Activated CD4-positive, alpha-beta T cell treated with anti-CD3 and anti-CD28 coated beads, Interleukin-2, amount 50 U/mL, for 16 hours (primary cell): Measurements from ENCODE around the gene GBP6.
"Not testable (repeated sequence)": the region's sequence is repeated elsewhere in the genome, so short reads cannot be mapped to it uniquely, and the experiment has no call there.

ENCODE experiments used
- DNase-seq: peaks from one replicate; pipeline ENCODE4 v3.0.0-alpha.2; 2020

Gene GBP6

GRCh38 chr1:89369331-89369730 is 5.5 kb downstream of the GBP6 start:
- DNase-seq: no peak

- DNase-seq: not testable (repeated sequence)
Measured at GRCh38 chr1:89373810-89374209, 10.0 kb downstream of the GBP6 start.

- no peak for DNase-seq
Measured at GRCh38 chr1:89378001-89378400, 14.1 kb downstream of the GBP6 start.

- DNase-seq: no peak
Measured at GRCh38 chr1:89381618-89382017, 17.8 kb downstream of the GBP6 start.

- DNase-seq: no peak
Measured at GRCh38 chr1:89382479-89382878, 18.6 kb downstream of the GBP6 start.

GRCh38 chr1:89383185-89383584 is 19.3 kb downstream of the GBP6 start:
- DNase-seq: no peak

GRCh38 chr1:89390707-89391106 is 26.8 kb downstream of the GBP6 start:
- no peak for DNase-seq

- DNase-seq: no peak
Measured at GRCh38 chr1:89391686-89392085, 27.8 kb downstream of the GBP6 start.

GRCh38 chr1:89394851-89395250 is 31.0 kb downstream of the GBP6 start:
- no peak for DNase-seq

- DNase-seq: no peak
Measured at GRCh38 chr1:89396902-89397301, 33.0 kb downstream of the GBP6 start.

GRCh38 chr1:89405275-89405929 is 41.5 kb downstream of the GBP6 start:
- DNase-seq: no peak

GRCh38 chr1:89407360-89407759 is 43.5 kb downstream of the GBP6 start:
- peak; percentile 6 for DNase-seq

- DNase-seq: not testable (repeated sequence)
Measured at GRCh38 chr1:89407768-89408167, 43.9 kb downstream of the GBP6 start.

GRCh38 chr1:89425056-89425455 is 61.2 kb downstream of the GBP6 start:
- DNase-seq: no peak

- no peak for DNase-seq
Measured at GRCh38 chr1:89429062-89429461, 65.2 kb downstream of the GBP6 start.

GRCh38 chr1:89429681-89430080 is 65.8 kb downstream of the GBP6 start:
- DNase-seq: not testable (repeated sequence)

- no peak for DNase-seq
Measured at GRCh38 chr1:89433421-89433820, 69.6 kb downstream of the GBP6 start.

- peak; percentile 75 for DNase-seq
Measured at GRCh38 chr1:89434058-89434780, 70.4 kb downstream of the GBP6 start.
